Gastrocnemius medialis (tissue), 4 donors: Measurements from ENCODE around the gene DGKE.

Source experiments
- POLR2A ChIP-seq, 2 donors: fragments of 450-650 bp; IDR thresholded peaks; one replicate each; pipeline ENCODE4 v1.6.1; 2017; ENCODE audit warnings: antibody characterized with exemption in 2 of 2, mild to moderate bottlenecking in 2 of 2, moderate library complexity in 2 of 2
- TF ChIP-seq, protein P1 (sequence below), 5 experiments: fragments of 450-650 bp in 3 of 5; fragments of 200-600 bp in 2 of 5; sonication (generic) in 2 of 5; IDR thresholded peaks in 4 of 5; conservative IDR thresholded peaks in 1 of 5; 1 replicate in 4 of 5; 2 replicates in 1 of 5; pipeline ENCODE4 v1.5.1; 2016 to 2019; ENCODE audit warnings: antibody characterized with exemption in 5 of 5, mild to moderate bottlenecking in 3 of 5, moderate library complexity in 3 of 5

DNA sequence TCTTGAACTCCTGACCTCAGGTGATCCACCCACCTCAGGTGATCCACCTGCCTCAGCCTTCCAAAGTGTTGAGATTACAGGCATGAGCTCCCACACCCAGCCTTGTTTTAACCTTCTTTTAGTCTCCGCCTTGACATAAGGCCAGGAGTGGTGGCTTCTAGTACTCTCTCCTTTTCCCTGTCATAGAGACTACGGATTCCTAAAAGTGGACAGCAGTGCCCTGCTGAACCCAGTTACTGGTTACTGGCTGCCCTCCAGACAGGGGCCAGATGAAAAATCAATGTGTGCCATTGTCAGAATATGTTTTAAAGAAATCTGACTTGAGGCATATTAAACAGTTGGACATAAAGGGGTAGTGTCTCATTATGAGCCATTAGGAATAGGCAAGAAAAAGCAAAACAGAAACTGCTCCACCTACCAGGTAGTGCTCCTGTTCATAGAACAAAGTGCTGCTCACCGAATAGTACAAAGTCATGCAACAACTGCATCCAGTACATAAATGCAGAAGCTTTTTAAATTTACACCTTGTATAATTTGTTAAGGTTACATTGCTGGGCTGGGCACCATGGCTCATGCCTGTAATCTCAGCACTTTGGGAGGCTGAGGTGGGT, 47.8 kb downstream of the DGKE start:
- TF ChIP-seq, protein P1, sequence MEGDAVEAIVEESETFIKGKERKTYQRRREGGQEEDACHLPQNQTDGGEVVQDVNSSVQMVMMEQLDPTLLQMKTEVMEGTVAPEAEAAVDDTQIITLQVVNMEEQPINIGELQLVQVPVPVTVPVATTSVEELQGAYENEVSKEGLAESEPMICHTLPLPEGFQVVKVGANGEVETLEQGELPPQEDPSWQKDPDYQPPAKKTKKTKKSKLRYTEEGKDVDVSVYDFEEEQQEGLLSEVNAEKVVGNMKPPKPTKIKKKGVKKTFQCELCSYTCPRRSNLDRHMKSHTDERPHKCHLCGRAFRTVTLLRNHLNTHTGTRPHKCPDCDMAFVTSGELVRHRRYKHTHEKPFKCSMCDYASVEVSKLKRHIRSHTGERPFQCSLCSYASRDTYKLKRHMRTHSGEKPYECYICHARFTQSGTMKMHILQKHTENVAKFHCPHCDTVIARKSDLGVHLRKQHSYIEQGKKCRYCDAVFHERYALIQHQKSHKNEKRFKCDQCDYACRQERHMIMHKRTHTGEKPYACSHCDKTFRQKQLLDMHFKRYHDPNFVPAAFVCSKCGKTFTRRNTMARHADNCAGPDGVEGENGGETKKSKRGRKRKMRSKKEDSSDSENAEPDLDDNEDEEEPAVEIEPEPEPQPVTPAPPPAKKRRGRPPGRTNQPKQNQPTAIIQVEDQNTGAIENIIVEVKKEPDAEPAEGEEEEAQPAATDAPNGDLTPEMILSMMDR (IDR thresholded peaks at IDR 0.05 in 4 of 5, conservative IDR thresholded peaks at IDR 0.05 in 1 of 5) = no peak
- TF ChIP-seq POLR2A (IDR thresholded peaks at IDR 0.05) = no peak
